Right lobe of liver (tissue), 6 donors: Measurements from ENCODE around the gene FOXP2. TPM values are rescaled to one million over a fixed set of nuclear protein-coding genes. Genes with fewer than 3 reads are reported as not detected.

Experiments used
- ATAC-seq, 4 donors: fragments of 200-7000 bp; cut with Tn5 transposase; one replicate each; pipeline ENCODE4 v1.9.1; 2020; ENCODE audit warnings: mild to moderate bottlenecking in 4 of 4, moderate library complexity in 4 of 4
- DNase-seq, 3 donors: peaks; one replicate each; pipeline ENCODE4 v3.0.0-alpha.2; 2020
- H3K27ac ChIP-seq, 3 donors: fragments of 200-600 bp; one replicate each; pipeline ENCODE4 v1.8.0; 2022
- H3K27me3 ChIP-seq, 2 donors: fragments of 200-600 bp; one replicate each; pipeline ENCODE4 v1.8.0; 2022
- H3K36me3 ChIP-seq, 4 donors: fragments of 200-600 bp; sonication (generic) in 1 of 4; one replicate each; pipeline versions ENCODE4 v1.5.1 to v1.8.0; 2017 to 2022; ENCODE audit warnings: control low read depth in 1 of 4
- H3K4me1 ChIP-seq, 4 donors: fragments of 200-600 bp; sonication (generic) in 1 of 4; one replicate each; pipeline versions ENCODE4 v1.5.1 to v1.8.0; 2017 to 2022; ENCODE audit warnings: control low read depth in 1 of 4
- H3K4me3 ChIP-seq, 3 donors: fragments of 200-600 bp; one replicate each; pipeline ENCODE4 v1.8.0; 2022
- H3K9me3 ChIP-seq, 4 donors: fragments of 200-600 bp; sonication (generic) in 1 of 4; one replicate each; pipeline versions ENCODE4 v1.5.1 to v1.8.0; 2017 to 2022; ENCODE audit warnings: control low read depth in 1 of 4
- POLR2A ChIP-seq: fragments of 450-650 bp; IDR thresholded peaks from one replicate; pipeline ENCODE4 v1.6.1; 2017; ENCODE audit warnings: antibody characterized with exemption, mild to moderate bottlenecking
- WGBS: methylation state at CpG from one replicate; pipeline ENCODE4 v1.1.6; 2018; ENCODE audit warnings: low coverage, low lambda C conversion rate; ENCODE audit not compliant: insufficient coverage; ENCODE audit errors: missing lambda C conversion rate; 5-methylcytosine and 5-hydroxymethylcytosine counted together
- intact Hi-C, 2 donors: fragments of 100-400 bp; cut with DNase I; formaldehyde crosslinking; loops; one replicate each; pipeline versions ENCODE4 v1.11.2 to v1.14.1; 2022
- total RNA-seq, 6 experiments: library from RNA; depleted of rRNA in 2 of 6; stranded (reverse); fragments of >200 nt in 2 of 6; fragmentation: NEBNext Ultra II Directional in 3 of 6; extraction: Animal tissue kit (Norgen Biotek cat#: 25700) in 3 of 6; gene quantifications; one replicate each; pipeline versions ENCODE4 v1.1.0 to v1.2.4, GENCODE V29; 2016 to 2023
- TF ChIP-seq, protein P1 (sequence below), 4 donors: fragments of 200-600 bp in 3 of 4; fragments of 450-650 bp in 1 of 4; IDR thresholded peaks; one replicate each; pipeline versions ENCODE4 v1.5.1 to v1.8.0; 2016 to 2022; ENCODE audit warnings: antibody characterized with exemption in 4 of 4, mild to moderate bottlenecking in 2 of 4
- donor health status: DM: no; HTN: yes; CAD: no.
- donor health status: DM: no; HTN: no; CAD: no.
- donor health status: DM: no; HTN: no; CAD: no.
- donor health status: DM: no; HTN: yes; CAD: no.
- donor health status: DM: no; HTN: yes; CAD: no.

The FOXP2 gene
- total RNA-seq, 6 experiments from 2014 or later, result 2.9 to 8.3 (median 4.4) TPM

DNA sequence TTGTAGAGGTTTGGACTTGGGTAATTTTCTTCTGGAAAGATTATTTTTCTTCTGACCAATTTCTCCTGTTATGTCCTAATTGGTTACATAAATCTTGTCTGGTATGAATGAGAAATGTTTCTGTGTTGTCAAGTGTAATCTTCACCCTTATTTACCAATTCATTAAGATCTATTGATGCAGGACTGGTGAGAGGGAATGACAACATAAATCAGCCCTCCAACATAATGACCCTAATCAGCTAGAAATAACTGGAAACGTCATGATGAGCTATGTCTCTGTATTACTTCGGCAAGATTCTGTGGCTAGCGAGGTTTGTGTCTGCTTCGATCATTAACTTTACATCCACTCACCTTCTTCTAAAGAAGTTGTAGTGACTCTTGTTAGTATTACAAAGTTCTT, 3.5 kb downstream of the FOXP2 start:
- no peak for DNase-seq
- Histone ChIP-seq H3K27ac (no peak overlapping the region), H3K4me3 (no peak overlapping the region), H3K36me3 (no peaks in the 10 kb centered on the region), H3K27me3 (no peaks in the 10 kb centered on the region), H3K9me3 (no peaks in the 10 kb centered on the region), H3K4me1 (peaks cover 0 to 21% (median 3%) of the 10 kb centered on the region in 4 donors)
- intact Hi-C loops, result loop anchor here in 1 of 2 donors (10.0 kb wide), 1 partner anchor 333 kb away; no protein-coding TSS in a partner anchor
- no peak for ATAC-seq
- TF ChIP-seq POLR2A, result no peak
- TF ChIP-seq, protein P1, sequence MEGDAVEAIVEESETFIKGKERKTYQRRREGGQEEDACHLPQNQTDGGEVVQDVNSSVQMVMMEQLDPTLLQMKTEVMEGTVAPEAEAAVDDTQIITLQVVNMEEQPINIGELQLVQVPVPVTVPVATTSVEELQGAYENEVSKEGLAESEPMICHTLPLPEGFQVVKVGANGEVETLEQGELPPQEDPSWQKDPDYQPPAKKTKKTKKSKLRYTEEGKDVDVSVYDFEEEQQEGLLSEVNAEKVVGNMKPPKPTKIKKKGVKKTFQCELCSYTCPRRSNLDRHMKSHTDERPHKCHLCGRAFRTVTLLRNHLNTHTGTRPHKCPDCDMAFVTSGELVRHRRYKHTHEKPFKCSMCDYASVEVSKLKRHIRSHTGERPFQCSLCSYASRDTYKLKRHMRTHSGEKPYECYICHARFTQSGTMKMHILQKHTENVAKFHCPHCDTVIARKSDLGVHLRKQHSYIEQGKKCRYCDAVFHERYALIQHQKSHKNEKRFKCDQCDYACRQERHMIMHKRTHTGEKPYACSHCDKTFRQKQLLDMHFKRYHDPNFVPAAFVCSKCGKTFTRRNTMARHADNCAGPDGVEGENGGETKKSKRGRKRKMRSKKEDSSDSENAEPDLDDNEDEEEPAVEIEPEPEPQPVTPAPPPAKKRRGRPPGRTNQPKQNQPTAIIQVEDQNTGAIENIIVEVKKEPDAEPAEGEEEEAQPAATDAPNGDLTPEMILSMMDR (IDR thresholded peaks at IDR 0.05), result no peak
- WGBS, result 58% methylated on average over 4 of the region's 4 CpGs

DNA sequence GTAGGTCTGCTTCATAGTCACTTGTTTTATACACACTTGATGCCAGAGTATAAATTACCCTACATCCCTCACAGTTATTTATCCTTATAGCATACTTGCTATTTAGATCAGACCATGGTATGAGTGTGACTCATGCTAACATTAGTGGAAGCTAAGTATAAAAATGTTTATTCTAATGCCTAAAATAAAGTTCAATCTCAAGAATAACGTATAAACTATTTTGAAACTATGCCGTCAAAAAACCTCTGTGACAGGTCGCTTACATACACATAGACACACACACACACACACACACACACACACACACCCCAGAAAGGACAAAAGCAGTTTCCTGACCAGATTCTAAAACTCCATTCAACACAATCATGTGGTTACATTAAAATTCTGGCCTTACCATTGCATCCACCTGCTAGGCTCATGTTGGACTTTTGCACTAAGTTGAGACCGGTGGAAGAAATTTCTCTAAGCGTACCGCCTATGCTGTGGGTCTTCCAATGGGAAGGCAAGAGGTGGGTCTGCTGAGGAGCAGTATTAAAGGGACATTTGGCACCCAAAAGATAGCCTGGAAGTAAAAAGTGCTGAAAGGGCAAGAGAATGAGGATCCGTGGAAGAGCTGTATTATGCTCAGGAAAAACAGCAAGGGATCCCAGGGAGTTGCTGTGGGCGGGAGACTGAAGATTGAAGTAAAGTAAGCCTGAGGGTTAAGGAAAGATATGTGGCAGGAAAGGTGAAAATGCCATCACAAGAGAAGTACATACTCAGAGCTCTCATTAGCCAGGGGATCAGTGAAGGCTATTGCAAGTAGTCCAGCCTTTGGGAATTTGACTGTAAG, 5.0 kb downstream of the FOXP2 start:
- intact Hi-C loops, result loop anchor here in 1 of 2 donors (10.0 kb wide), 1 partner anchor 335 kb away; no protein-coding TSS in a partner anchor
- no peaks in the 10 kb centered on the region for H3K9me3 ChIP-seq
- DNase-seq, result no peak
- no peaks in the 10 kb centered on the region for H3K27me3 ChIP-seq
- H3K4me1 ChIP-seq, result peaks cover 0 to 6% (median under 1%) of the 10 kb centered on the region in 4 donors
- peak in 1 of 4 donors; percentile 8 for ATAC-seq
- TF ChIP-seq, protein P1 (IDR thresholded peaks at IDR 0.05), result no peak
- TF ChIP-seq POLR2A, result no peak
- WGBS, result 72% methylated on average over 8 of the region's 8 CpGs
- no peaks in the 10 kb centered on the region for H3K36me3 ChIP-seq
- no peak overlapping the region for H3K27ac ChIP-seq
- H3K4me3 ChIP-seq, result no peak overlapping the region

DNA sequence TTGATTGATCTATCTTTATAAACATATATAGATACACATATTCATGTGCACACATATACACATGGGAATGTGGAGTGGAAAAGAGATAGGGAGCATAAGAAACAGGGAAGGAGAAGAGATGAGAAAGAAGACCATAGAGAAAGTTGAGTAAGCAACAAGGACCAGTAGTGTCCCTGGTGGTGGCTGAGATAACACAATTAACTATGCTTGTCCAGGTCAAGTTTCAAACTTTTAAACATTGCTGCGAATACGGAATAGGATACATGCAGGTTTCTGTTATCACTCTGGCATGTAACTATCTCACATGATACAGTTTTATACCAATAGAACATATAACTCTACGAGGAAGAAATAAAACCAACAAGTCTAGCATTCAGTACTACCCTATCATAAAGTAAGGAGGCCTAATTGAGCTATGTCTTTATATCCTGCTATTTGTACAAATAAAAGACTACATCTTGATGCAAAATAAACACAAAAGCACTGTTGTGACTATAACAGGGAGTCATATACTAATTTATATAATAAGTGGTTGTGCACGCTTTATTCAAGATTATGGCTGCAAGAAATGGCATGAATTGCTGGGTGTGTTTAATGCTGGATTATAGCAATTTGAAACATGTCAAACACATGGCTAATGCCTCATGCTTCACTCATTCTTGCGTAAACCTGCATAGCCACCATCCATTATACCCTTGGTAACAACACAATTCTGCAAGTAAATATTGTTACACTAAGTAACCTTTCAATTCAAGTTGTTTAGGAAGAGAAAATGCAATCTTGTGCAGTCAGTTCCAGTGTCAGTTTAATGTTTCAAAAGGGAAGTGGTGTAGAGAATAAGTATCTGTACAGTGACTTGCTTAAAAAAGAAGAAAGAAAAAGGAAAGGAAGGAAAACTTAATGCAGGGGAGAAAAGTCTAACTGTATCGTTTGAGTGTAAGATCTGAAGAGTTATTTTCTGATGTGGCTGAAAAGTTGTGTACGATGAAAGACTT, 8.2 kb downstream of the FOXP2 start:
- no peak overlapping the region for H3K4me3 ChIP-seq
- no peaks in the 10 kb centered on the region for H3K9me3 ChIP-seq
- no peak overlapping the region for H3K27ac ChIP-seq
- no peaks in the 10 kb centered on the region for H3K4me1 ChIP-seq
- intact Hi-C loops, result no loop called here
- H3K36me3 ChIP-seq, result no peaks in the 10 kb centered on the region
- no peaks in the 10 kb centered on the region for H3K27me3 ChIP-seq
- no peak for DNase-seq
- WGBS, result 74% methylated on average over 7 of the region's 7 CpGs
- no peak for TF ChIP-seq POLR2A
- TF ChIP-seq, protein P1 (IDR thresholded peaks at IDR 0.05), result peak in 2 of 4 donors; percentile 23 to 27
- ATAC-seq, result peak in 3 of 4 donors; percentile 40 to 54 (median 45)

DNA sequence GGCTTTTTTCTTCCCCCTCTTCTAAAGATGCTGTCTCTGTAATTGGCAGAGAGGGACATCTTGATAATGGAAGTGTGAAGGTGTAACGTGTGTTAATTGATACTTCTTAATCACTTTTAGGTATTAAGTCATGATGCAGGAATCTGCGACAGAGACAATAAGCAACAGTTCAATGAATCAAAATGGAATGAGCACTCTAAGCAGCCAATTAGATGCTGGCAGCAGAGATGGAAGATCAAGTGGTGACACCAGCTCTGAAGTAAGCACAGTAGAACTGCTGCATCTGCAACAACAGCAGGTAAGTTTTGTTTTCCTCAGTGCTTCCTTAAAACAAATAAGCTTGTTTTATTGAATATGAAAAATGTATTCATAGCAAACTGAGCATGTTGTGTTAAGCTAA, 11.8 kb downstream of the FOXP2 start:
- H3K27me3 ChIP-seq, result no peaks in the 10 kb centered on the region
- DNase-seq, result no peak
- no peaks in the 10 kb centered on the region for H3K4me1 ChIP-seq
- no peak overlapping the region for H3K4me3 ChIP-seq
- intact Hi-C loops, result no loop called here
- no peak for TF ChIP-seq POLR2A
- TF ChIP-seq, protein P1 (IDR thresholded peaks at IDR 0.05), result no peak
- H3K36me3 ChIP-seq, result no peaks in the 10 kb centered on the region
- WGBS, result 73% methylated on average over 2 of the region's 2 CpGs
- no peaks in the 10 kb centered on the region for H3K9me3 ChIP-seq
- no peak overlapping the region for H3K27ac ChIP-seq
- ATAC-seq, result no peak
